Jurkat, Clone E6-1 (cell line): ENCODE measurements around the gene COL8A1.
A peak's percentile ranks its signal among the peaks of the same experiment; 100 is the strongest.

Experiments used
- DNase-seq: peaks from one replicate; pipeline ENCODE4 v3.0.0-alpha.2; 2011; ENCODE audit warnings: low read depth, low spot score
- H3K4me3 ChIP-seq: 2 replicates; pipeline ENCODE4 v1.5.1; 2011; ENCODE audit warnings: mild to moderate bottlenecking, low read length, control low read depth, moderate library complexity

Gene COL8A1

DNA sequence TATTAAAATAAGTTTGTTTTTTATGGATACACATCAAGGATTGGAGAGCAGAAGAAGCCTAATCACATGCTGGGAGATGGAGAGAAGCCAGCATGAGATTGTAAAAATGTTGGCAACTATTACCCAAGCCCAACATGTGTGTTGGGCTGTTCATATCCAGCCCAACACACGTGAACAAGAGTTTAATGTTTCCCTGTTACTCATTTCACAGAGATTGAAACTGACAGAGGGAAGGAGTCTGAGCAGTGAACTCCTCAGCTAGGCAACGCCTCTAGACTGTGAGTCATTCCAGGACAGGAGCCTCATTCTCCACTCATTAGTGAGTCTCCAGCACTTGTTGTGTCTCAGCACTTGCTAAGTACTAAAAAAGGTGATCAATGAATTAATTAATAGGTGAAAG lies 136.1 kb downstream of the COL8A1 start:
- DNase-seq, result no peak
- no peak overlapping the region for H3K4me3 ChIP-seq

GRCh38 chr3:99776516-99777209 lies 138.3 kb downstream of the COL8A1 start:
- no peak overlapping the region for H3K4me3 ChIP-seq
- DNase-seq, result no peak

DNA sequence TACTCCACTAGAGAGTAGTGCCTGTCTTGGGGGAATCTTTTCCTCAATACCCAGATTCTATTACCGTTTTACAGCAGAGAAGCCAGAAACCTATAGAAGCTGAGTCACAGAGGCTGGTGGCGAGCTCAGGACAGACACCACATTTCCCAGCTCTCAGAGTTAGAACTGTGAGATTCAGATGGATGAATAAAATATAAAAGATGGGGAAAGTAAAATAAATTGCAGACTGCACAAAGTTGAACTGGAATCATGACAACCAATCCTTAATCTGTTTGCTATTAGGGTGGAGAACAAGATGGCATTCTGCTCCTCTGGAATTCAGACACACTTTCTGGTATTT lies 138.8 kb downstream of the COL8A1 start:
- no peak overlapping the region for H3K4me3 ChIP-seq
- no peak for DNase-seq

DNA sequence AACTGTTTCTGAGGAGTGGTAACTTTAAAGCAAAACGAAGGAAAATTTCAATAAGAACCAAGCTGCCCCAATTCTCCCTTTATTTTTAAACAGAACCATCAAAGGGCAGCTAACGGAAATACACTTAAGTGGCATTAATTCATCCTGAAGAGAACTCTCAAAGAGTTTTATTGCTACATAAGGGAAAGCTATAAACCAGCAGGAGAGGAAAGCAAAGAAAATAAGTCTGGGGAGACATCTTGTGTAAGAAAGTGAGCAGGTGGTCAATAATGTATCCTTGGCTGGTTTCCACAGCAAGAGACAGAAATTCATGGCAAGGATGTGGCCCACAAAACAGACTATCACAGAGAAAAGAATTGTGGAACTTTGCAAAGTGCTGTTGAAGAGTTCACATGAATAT lies 139.3 kb downstream of the COL8A1 start:
- no peak overlapping the region for H3K4me3 ChIP-seq
- DNase-seq, result no peak

DNA sequence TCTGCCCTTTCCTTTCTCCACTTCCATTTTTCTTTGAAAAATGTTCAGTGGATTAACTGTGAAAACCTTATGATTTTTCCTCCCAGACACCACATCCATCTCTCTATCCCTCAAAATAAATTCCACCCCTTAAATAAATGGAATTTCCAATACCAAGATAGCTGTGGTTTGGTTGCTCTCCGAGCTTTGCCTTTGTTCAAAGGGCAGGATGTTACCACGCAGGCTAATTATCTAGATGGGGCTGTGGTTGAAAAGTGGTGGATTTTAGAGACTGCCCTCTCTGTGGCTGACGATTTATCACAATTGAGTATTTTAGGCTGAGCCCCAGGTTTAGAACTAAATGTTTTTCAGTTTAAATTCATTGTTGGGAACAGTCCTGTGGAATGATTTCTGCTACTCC lies 142.4 kb downstream of the COL8A1 start:
- peak; percentile 11 for DNase-seq
- H3K4me3 ChIP-seq, result no peak overlapping the region

- no peak for DNase-seq
- no peak overlapping the region for H3K4me3 ChIP-seq
These were observed 143.4 kb downstream of the COL8A1 start for GRCh38 chr3:99781761-99782160.

GRCh38 chr3:99783011-99783573 lies 144.7 kb downstream of the COL8A1 start:
- no peak for DNase-seq
- no peak overlapping the region for H3K4me3 ChIP-seq

DNA sequence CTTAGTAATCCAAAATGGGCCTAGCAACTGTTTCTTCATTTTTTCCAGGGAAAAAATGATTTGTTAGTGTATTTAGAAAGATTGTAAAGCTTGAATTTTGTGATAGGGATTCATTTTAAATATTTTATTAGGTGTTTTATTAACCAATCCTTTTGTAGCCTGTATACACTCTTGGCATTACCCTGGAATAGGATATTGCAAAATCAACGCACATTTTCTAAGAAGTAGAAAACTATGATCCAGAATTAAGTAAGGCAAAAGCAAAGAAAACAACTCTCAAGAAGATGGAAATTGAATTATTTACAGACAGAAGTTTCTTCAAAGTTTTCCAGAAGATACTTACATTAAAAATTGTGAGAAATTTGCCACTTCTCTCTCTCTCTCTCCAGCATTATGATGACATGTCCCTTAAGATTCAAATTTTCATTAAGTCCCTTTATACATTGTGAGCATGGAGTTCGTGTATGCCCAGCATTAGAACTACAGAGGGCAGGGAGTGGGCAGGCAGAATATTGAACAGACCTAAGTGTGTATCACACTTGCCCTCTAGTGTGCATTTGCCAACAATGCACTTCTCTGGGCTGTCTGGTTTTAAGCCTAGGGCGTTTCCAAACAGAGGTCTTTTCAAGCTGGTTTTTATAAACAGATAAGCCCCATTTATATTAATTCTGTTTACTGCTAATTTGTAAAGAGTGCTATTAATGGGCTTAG lies 150.8 kb downstream of the COL8A1 start:
- peak; percentile 28 for DNase-seq
- H3K4me3 ChIP-seq, result no peak overlapping the region

- DNase-seq, result no peak
- no peak overlapping the region for H3K4me3 ChIP-seq
These were observed 156.1 kb downstream of the COL8A1 start for GRCh38 chr3:99794485-99794884.

DNA sequence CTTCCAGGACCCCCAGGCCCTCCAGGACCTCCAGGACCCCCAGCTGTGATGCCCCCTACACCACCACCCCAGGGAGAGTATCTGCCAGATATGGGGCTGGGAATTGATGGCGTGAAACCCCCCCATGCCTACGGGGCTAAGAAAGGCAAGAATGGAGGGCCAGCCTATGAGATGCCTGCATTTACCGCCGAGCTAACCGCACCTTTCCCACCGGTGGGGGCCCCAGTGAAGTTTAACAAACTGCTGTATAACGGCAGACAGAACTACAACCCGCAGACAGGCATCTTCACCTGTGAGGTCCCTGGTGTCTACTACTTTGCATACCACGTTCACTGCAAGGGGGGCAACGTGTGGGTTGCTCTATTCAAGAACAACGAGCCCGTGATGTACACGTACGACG lies 157.2 kb downstream of the COL8A1 start:
- DNase-seq, result no peak
- no peak overlapping the region for H3K4me3 ChIP-seq

DNA sequence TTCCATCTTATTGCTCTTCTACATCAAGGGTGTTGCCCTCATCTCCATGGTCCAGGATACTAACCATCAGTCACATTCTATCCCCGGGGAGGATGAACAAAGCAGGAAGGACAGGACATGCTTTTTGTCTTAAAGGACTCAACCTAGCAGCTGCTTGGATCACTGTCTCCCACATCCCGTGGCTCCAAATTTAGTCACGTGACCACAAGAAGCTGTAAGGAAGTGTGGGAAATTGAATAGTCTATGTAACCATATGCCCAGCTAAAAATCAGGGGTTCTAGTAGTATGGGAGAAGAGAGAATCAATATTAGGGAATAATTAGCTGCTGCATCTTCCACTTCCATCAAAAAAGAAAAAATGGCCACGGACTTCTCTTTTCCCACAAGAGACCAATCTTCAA lies 161.0 kb downstream of the COL8A1 start:
- H3K4me3 ChIP-seq, result no peak overlapping the region
- no peak for DNase-seq

DNA sequence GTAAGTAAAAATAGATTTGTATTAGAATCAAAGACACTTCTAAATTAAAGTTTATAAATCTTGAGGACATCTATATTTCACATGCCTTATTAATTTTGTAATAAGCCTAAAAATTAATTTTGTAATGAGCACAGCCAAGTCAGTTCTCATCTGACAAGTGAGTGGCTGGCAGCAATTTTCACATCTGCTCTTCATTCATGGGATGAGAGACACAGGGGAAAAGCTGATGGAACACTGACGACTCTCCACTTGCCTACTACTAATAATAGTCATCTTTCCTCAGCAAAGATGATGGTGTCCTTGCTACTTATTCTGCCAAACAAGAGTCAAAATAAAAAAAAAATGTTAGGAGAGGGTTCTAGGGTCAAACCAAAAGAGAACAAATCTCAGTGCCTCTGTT lies 164.9 kb downstream of the COL8A1 start:
- no peak for DNase-seq

GRCh38 chr3:99805160-99805559 lies 166.8 kb downstream of the COL8A1 start:
- DNase-seq, result no peak
- H3K4me3 ChIP-seq, result no peak overlapping the region

More for the DNA sequence above, 164.9 kb downstream of the COL8A1 start:
- H3K4me3 ChIP-seq, result no peak overlapping the region

DNA sequence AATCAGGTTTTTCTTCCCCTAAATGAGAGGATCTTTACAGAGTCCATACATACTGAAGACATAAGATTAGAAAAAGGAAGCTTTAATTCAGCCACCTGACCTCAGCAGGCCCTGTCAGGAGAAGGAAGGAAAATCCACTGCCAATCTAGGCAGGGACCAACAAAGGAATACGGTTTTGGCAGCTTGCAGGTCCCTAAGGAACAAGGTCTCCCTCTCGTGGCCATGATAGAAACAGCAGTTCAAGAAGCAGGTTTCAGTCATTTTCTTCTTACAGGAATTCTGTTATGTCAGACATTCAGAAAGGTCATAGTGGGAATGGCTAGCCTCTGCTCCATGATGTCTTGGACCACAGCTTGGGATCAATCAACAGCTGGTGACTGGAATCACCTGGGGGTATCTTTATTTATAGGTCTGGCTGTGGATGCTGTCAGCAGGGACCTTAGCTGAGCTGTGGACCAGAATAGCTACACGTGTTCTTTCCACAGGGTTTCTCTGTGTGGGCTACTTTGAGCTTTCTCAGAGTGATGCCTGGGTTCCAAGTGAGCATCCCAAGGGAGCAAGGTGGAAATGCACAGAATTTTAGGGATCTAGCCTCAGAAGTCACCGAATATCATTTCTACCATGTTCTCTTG lies 169.9 kb downstream of the COL8A1 start:
- H3K4me3 ChIP-seq, result no peak overlapping the region
- DNase-seq, result peak; percentile 58

- no peak for DNase-seq
- H3K4me3 ChIP-seq, result no peak overlapping the region
These were observed 171.2 kb downstream of the COL8A1 start for GRCh38 chr3:99809565-99809964.

DNA sequence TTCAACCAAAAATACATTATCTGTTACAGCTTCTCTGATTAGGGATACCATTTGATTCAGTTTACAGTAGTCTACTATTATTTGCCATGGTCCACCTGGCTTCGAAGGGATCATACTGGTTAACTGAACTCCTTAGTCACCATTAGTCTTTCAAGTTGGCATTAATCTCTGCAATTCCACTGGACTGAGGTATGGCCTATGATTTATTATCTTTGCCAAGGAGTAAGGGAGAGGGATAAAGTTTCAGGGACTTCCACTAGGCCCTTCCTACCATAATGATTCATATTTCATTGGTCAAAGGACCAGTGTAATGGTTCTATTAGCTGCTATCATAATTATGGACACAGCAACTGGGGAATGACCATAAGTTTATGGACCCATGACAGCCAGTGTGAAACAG lies 172.0 kb downstream of the COL8A1 start:
- H3K4me3 ChIP-seq, result no peak overlapping the region
- DNase-seq, result no peak

DNA sequence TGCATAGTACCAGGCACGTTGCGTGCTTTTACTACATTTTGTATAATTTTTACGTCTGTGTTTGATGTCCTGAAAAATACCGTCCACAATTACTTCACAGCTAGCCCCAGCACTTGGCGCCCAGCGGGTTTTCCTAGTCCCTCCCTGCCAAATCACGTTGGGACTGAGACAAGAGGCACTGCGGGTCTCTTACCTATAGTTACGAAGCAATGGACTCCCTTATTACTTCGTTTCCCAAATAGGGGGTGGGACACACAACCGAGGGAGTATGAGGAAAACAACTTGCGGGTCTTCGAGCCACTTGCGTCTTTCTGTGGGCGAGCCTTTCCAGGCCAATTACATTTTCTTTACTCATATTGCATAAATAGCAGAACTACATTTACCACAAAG lies 178.6 kb downstream of the COL8A1 start:
- peak overlapping the region; percentile 71 for H3K4me3 ChIP-seq
- no peak for DNase-seq

GRCh38 chr3:99817437-99818240 lies 179.2 kb downstream of the COL8A1 start, which contains the start of gene CMSS1:
Gene CMSS1, plus strand, starts transcription at chr3:99817862.
- H3K4me3 ChIP-seq, result peak within 1 kb of the TSS; percentile 71
- peak; percentile 83 for DNase-seq

DNA sequence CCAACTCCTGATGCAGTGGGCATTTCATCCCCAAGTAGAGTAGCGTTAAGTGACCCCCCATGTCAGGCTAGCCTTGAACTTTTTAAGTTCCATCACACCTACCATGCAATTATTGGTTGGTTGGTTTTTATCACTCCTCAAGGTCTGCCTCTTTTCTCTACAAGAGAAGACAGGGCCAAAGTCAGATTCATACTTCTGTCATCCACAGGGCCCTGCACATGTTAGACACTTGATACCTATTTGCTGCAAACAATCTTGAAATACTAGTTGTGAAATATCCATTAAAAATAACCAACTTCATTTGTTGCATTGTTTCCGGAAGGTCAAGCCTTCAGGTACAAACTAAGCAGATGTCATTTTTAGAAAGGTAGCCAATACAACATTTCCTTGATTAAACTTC lies 180.4 kb downstream of the COL8A1 start:
- H3K4me3 ChIP-seq, result peak overlapping the region; percentile 71

More for the DNA sequence above, 180.4 kb downstream of the COL8A1 start:
- DNase-seq, result no peak
